ENCODE results near the gene ATG10.
"Not testable (repeated sequence)": the region's sequence is repeated elsewhere in the genome, so short reads cannot be mapped to it uniquely, and the experiment has no call there.

Gene ATG10

GRCh38 chr5:81983148-81983547 is 11.3 kb downstream of the ATG10 start:
- FAIRE-seq, result not testable (repeated sequence)

DNA sequence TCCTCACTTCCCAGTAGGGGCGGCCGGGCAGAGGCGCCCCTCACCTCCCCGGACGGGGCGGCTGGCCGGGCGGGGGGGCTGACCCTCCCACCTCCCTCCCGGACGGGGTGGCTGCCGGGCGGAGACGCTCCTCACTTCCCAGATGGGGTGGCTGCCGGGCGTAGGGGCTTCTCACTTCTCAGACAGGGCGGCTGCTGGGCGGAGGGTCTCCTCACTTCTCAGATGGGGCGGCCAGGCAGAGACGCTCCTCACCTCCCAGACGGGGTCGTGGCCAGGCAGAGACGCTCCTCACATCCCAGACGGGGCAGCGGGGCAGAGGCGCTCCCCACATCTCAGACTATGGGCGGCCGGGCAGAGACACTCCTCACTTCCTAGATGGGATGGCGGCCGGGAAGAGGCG is 11.7 kb downstream of the ATG10 start:
- FAIRE-seq, result not testable (repeated sequence)

DNA sequence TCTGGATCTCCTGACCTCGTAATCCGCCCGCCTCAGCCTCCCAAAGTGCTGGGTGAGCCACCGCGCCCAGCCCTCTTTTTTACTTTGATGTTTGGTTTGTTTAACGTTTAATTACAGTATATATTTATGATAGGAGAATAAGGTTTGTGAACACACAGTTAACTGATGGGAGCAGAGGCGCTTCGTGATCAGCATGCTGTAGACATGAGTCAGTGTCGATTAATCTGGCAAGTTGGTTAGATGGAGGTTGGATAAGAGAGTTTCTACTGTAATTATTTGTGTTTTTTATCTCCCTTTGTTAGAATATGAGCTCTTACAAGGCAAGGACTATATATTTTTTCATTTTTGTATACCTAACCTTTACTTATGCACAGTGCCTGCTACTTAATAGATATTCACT is 14.3 kb downstream of the ATG10 start:
- no peak for FAIRE-seq

DNA sequence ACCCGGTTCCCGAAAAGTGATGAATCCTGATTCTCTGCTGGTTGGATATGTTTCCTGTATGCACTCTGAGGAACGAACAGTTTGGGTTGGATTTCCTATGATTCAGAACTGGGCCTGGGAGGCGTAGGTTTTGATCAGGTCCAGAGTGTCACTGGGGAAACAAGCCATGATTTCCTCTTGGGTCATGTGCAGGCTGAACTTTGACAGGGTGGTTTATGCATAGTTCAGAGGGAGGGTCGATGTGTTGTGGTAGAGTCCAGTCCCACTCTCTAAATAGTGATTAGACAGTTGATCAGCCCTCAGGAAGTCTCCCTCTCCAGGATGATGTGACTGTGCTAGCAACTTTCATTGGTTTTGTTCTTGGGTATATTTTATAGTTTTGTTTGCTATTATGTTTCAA is 17.4 kb downstream of the ATG10 start:
- no peak for FAIRE-seq

DNA sequence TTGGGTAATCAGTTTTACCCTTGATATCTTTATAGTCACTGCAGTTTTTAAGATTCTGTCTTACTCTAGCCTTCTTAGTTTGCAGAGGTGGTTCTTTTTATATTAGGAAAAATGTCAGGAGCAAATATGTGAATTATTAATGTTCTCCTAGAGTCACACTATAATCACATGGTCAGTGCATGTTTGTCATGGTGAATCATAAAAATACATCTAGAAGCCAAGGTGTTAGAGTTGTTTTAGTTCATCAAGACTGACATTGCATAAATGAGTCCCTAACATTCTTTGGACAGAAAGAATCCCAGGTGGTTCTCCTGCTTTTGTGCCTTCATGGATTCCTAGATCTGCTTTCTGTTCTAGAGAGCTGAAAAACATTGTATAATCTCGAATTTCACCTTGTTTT is 22.9 kb downstream of the ATG10 start:
- FAIRE-seq, result no peak

DNA sequence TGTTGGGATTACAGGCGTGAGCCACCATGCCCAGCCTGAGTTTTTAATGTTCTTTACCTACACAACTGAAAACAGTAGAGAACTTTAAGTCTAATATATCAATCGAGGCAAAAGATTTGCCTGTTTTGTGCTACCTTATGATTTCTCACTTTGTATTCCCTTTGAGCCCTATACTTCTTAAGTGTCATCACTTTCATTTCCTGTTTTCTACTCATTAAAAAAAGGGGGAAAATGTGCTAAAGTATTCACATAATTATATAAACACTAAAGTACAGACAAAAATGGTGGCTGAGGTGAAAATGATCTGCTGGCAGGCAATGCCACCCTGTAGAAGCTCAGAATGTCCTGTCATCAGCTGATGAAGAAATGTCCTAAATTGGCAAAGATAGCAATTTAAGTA is 23.6 kb downstream of the ATG10 start:
- FAIRE-seq, result no peak

DNA sequence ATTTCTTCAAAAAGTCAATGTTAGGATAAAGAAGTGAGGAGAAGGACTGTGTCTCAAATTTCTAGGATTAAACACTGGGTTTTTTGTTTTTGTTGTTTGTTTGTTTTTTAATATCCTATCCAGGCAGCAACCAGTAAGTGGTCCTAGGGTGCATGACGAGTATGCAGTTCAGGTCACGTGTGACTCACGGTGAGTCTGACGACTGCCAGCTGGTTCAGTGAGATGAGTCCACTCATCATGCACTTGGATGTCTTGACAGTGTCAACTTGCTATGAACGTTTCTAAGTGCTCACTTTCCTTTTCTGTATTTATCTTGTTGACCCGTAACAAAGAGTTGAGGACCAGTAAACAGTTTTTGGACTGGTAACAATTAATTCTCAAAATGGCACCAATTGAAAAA is 32.7 kb downstream of the ATG10 start:
- FAIRE-seq, result no peak

- FAIRE-seq, result not testable (repeated sequence)
These were observed 38.0 kb downstream of the ATG10 start for GRCh38 chr5:82009869-82010268.

- no peak for FAIRE-seq
These were observed 38.9 kb downstream of the ATG10 start for GRCh38 chr5:82010696-82011095.

DNA sequence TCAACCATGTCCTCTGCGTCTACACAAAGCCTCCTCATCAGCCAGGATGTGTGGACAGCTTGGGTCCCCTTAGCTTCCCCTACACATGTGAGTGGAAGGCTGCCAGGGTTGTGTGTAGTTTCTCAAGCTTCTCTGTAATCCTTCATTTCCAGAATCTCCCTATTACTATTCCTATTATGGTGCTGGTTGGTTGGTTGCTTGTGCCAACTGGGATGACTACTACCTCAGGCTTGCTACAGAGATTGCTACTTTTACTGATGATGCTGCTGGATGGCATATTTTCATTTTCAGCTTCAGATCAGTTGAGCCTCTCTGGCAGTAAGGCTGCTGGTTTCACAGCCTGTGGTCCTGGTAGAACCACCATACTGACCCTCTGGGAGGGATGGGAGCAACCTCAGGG is 39.9 kb downstream of the ATG10 start:
- FAIRE-seq, result no peak

GRCh38 chr5:82014644-82015043 is 42.8 kb downstream of the ATG10 start:
- not testable (repeated sequence) for FAIRE-seq

- no peak for FAIRE-seq
These were observed 46.6 kb downstream of the ATG10 start for GRCh38 chr5:82018462-82018861.

DNA sequence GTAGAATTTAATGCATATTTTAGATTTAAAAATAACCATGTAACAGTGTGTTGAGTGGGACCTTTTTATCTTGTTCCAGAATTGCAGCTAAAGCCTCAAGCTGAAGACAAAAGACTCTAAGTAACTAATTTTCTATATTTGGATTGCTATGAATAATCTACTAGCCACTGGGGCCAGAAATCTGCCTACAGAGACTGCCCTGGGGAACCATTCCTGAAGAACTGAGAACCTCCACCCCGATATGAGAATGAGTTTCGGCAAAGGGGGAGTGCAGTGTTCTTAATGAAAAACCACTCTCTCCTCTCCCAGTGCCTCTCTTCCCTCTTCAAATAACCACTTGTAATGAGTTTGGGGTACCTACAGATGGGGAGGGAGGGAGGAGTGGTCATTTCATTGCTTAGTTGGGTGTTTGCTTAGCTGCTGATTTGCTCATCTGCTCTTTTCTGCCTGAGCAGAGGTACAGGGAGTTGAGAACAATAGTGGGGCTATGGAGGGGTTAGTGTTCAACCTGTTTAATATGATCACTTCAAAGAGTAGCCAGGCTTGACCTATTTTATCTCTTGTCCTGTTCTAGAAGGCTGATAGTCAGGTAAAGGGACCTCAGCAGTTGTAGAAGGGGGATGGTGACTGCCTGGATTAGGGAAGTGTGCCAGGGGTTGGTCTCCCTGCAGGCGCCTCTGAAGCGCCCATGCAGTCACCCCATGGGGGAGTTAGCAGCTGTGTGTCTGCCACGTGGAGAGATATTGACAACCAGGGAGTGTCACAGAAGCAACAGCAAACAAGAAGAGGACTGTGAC is 47.7 kb downstream of the ATG10 start:
- FAIRE-seq, result no peak

GRCh38 chr5:82022499-82022898 is 50.7 kb downstream of the ATG10 start:
- FAIRE-seq, result no peak

DNA sequence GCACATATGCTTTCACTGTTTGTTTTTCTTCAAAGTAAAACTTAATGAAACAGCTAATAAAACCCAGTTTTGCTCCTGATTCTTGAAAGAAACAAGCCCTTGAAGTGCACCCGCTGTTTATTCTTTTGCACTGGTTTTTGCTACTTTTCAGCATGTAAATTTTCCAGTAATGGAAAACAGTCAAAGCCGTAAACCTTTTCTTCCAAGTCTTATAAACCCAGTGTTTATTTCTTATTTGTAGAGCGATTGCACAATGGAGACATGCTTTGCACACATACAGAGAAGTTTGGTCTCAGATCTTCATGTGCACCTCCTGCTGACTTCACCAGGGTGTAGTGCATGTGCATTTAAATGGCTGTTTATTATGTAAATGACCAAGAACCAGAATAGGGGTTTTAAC is 51.8 kb downstream of the ATG10 start:
- FAIRE-seq, result no peak

- no peak for FAIRE-seq
These were observed 59.6 kb downstream of the ATG10 start for GRCh38 chr5:82031220-82032119.

- not testable (repeated sequence) for FAIRE-seq
These were observed 71.1 kb downstream of the ATG10 start for GRCh38 chr5:82042894-82043293.

DNA sequence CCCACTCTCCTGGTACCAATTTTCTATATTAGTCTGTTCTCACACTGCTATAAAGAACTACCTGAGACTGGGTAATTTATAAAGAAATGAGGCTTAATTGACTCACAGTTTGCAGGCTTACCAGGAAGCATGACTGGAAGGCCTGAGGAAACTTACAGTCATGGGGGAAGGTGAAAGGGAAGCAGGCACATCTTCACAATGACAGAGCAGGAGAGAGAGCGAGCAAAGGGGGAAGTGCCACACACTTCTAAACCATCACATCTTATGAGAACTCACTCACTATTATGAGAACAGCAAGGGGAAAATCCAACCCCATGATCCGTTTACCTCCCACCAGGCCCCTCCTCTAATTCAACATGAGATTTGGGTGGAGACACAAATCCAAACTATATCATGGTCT is 72.2 kb downstream of the ATG10 start:
- FAIRE-seq, result no peak

- FAIRE-seq, result no peak
These were observed 73.9 kb downstream of the ATG10 start for GRCh38 chr5:82045554-82046275.

DNA sequence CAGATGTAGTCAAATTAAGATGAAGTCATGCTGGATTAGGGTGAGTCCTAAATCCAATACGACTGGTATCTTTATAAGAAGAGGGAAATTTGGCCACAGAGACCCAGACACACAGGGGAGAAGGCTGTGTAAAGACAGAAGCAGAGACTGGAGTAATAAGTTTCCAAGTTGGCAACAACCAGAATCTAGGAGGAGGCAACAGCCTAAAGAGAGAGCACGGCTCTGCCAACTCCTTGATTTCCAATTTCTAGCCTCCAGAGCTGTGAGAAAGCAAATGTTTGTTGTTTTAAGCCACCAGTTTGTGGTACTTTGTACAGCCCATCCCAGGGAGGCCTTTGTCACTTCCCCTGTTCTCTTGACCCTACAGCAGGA is 74.4 kb downstream of the ATG10 start:
- no peak for FAIRE-seq

- FAIRE-seq, result no peak
These were observed 79.1 kb downstream of the ATG10 start for GRCh38 chr5:82050955-82051354.

GRCh38 chr5:82054004-82054710 is 82.3 kb downstream of the ATG10 start:
- no peak for FAIRE-seq

DNA sequence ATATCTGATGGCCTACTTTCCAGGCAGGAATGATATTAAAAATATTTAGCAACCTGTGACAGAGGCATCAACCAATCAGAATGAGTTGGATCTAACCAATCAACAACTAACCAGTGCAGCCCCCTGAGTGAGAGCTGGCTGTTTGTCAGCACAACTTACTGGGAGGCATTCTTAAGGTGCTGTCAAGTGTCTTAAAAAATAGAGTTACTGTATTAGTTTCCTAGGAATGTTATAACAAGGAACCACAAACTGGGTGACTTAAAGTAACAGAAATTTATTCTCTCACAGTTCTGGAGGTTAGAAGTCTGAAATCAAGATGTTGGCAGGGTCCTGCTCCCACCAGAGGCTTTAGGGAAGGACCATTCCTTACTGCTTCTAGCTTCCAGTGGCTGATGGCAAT is 85.2 kb downstream of the ATG10 start:
- FAIRE-seq, result no peak

All from A204.1 (cell line).